CD14-positive monocyte (primary cell): Measurements from ENCODE around the gene BASP1. TPM values are rescaled to one million over a fixed set of nuclear protein-coding genes. Genes with fewer than 3 reads are reported as not detected.

Source experiments
- DNase-seq, 3 donors: peaks; one replicate each; pipeline ENCODE4 v3.0.0-alpha.2; 2011 to 2022
- H2AFZ ChIP-seq: 2 replicates; pipeline ENCODE4 v1.6.0; 2012; ENCODE audit warnings: mild to moderate bottlenecking, low read depth, low read length, inconsistent platforms; ENCODE audit not compliant: insufficient read depth, poor library complexity, severe bottlenecking
- H3K27ac ChIP-seq, 2 donors: 1 replicate in 1 of 2; 2 replicates in 1 of 2; pipeline ENCODE4 v1.5.1; 2012 to 2013; ENCODE audit warnings: low read length in 2 of 2, control low read depth in 1 of 2, inconsistent platforms in 1 of 2, low read depth in 1 of 2, mild to moderate bottlenecking in 1 of 2
- H3K27me3 ChIP-seq, 2 donors: one replicate each; pipeline versions ENCODE4 v1.6.0 to v1.6.1; 2011 to 2013; ENCODE audit warnings: low read length in 2 of 2; ENCODE audit not compliant: control insufficient read depth in 2 of 2, insufficient read depth in 2 of 2
- H3K36me3 ChIP-seq, 2 donors: replicated peaks in 1 of 2; 1 replicate in 1 of 2; 2 replicates in 1 of 2; pipeline versions ENCODE4 v1.5.1 to v1.6.1; 2012 to 2013; ENCODE audit warnings: low read length in 2 of 2, control low read depth in 1 of 2, inconsistent platforms in 1 of 2, mild to moderate bottlenecking in 1 of 2; ENCODE audit not compliant: insufficient read depth in 2 of 2, control insufficient read depth in 1 of 2
- H3K4me1 ChIP-seq, 2 donors: 1 replicate in 1 of 2; 2 replicates in 1 of 2; pipeline versions ENCODE4 v1.5.1 to v1.6.1; 2012 to 2013; ENCODE audit warnings: low read length in 2 of 2, control low read depth in 1 of 2, inconsistent platforms in 1 of 2, mild to moderate bottlenecking in 1 of 2, moderate library complexity in 1 of 2; ENCODE audit not compliant: insufficient read depth in 2 of 2, control insufficient read depth in 1 of 2
- H3K4me2 ChIP-seq: replicated peaks from 2 replicates; pipeline ENCODE3; 2012; ENCODE audit warnings: low read length, moderate library complexity, mild to moderate bottlenecking; ENCODE audit not compliant: poor library complexity, severe bottlenecking; ENCODE audit errors: extremely low read depth
- H3K4me3 ChIP-seq, 3 experiments: fragments of 200-600 bp in 1 of 3; sonication (generic) in 1 of 3; replicated peaks in 1 of 3; 1 replicate in 2 of 3; 2 replicates in 1 of 3; pipeline ENCODE4 v1.5.1; 2011 to 2013; ENCODE audit warnings: low read length in 3 of 3, mild to moderate bottlenecking in 3 of 3, control low read depth in 2 of 3, low read depth in 2 of 3, inconsistent platforms in 1 of 3, moderate library complexity in 1 of 3
- H3K79me2 ChIP-seq: 2 replicates; pipeline ENCODE4 v1.6.0; 2012; ENCODE audit warnings: mild to moderate bottlenecking, control low read depth, inconsistent platforms, low read length, moderate library complexity; ENCODE audit not compliant: insufficient read depth
- H3K9ac ChIP-seq: 2 replicates; pipeline ENCODE4 v1.6.0; 2017; ENCODE audit warnings: low read length, mild to moderate bottlenecking; ENCODE audit not compliant: insufficient read depth, poor library complexity, severe bottlenecking
- H3K9me3 ChIP-seq, 2 donors: replicated peaks in 1 of 2; 1 replicate in 1 of 2; 2 replicates in 1 of 2; pipeline versions ENCODE4 v1.5.1 to v1.6.1; 2012 to 2013; ENCODE audit warnings: low read length in 2 of 2, control low read depth in 1 of 2; ENCODE audit not compliant: control insufficient read depth in 1 of 2, insufficient read depth in 1 of 2
- H4K20me1 ChIP-seq: 2 replicates; pipeline ENCODE4 v1.6.0; 2012; ENCODE audit warnings: mild to moderate bottlenecking, low read length, control low read depth, moderate library complexity; ENCODE audit not compliant: insufficient read depth
- H3K27ac Mint-ChIP-seq, 7 donors: one replicate each; pipeline ENCODE4 v1.8.0; 2020; ENCODE audit warnings: mild to moderate bottlenecking in 7 of 7, mixed read lengths in 7 of 7, moderate library complexity in 6 of 7, inconsistent platforms in 2 of 7
- H3K27me3 Mint-ChIP-seq, 3 donors: one replicate each; pipeline ENCODE4 v1.8.0; 2021 to 2022; ENCODE audit warnings: low read depth in 3 of 3, mild to moderate bottlenecking in 3 of 3, mixed read lengths in 3 of 3, moderate library complexity in 3 of 3, inconsistent platforms in 1 of 3
- H3K36me3 Mint-ChIP-seq, 2 donors: one replicate each; pipeline ENCODE4 v1.8.0; 2020; ENCODE audit warnings: mixed read lengths in 2 of 2, inconsistent platforms in 1 of 2, mild to moderate bottlenecking in 1 of 2
- H3K4me1 Mint-ChIP-seq: one replicate; pipeline ENCODE4 v1.8.0; 2020; ENCODE audit warnings: mild to moderate bottlenecking, mixed read lengths
- H3K4me3 Mint-ChIP-seq, 2 donors: one replicate each; pipeline ENCODE4 v1.8.0; 2020; ENCODE audit warnings: mild to moderate bottlenecking in 2 of 2, mixed read lengths in 2 of 2, moderate library complexity in 1 of 2
- H3K9me3 Mint-ChIP-seq, 7 donors: one replicate each; pipeline ENCODE4 v1.8.0; 2020 to 2022; ENCODE audit warnings: mixed read lengths in 7 of 7, mild to moderate bottlenecking in 6 of 7, moderate library complexity in 6 of 7, inconsistent platforms in 2 of 7
- WGBS: methylation state at CpG from one replicate; pipeline ENCODE4 v1.1.5; 2013; ENCODE audit warnings: missing lambda C conversion rate; ENCODE audit not compliant: insufficient coverage; 5-methylcytosine and 5-hydroxymethylcytosine counted together
- intact Hi-C, 2 donors: fragments of 100-400 bp; cut with micrococcal nuclease; formaldehyde crosslinking; loops; one replicate each; pipeline versions ENCODE4 v1.15.0 to v1.15.1; 2023
- polyA minus RNA-seq: library from RNA; depleted of rRNA, polyadenylated mRNA; stranded (reverse); fragments of >200 nt; gene quantifications from 2 replicates; pipeline ENCODE4 v1.2.3, GENCODE V29; 2012
- polyA plus RNA-seq, 3 donors: library from polyadenylated mRNA; depleted of rRNA in 1 of 3; unstranded in 2 of 3; stranded (reverse) in 1 of 3; fragments of 300-500 nt in 2 of 3; fragments of >200 nt in 1 of 3; fragmentation: Illumina TruSeq in 2 of 3; gene quantifications; 1 replicate in 2 of 3; 2 replicates in 1 of 3; pipeline ENCODE4 v1.2.3, GENCODE V29; 2012 to 2021
- total RNA-seq, 12 experiments: library from RNA in 1 of 12; stranded (reverse) in 1 of 12; fragments of 120-200 nt in 1 of 12; gene quantifications; one replicate each; pipeline ENCODE4 v1.2.4 and lab custom pipeline; 2013 to 2026; ENCODE audit warnings: mixed read lengths in 6 of 12, inconsistent platforms in 1 of 12
- TF ChIP-seq, protein P1 (sequence below): fragments of 200-600 bp; IDR thresholded peaks from one replicate; pipeline ENCODE4 v1.8.0; 2022; ENCODE audit warnings: antibody characterized with exemption, mild to moderate bottlenecking

BASP1 gene, protein sequence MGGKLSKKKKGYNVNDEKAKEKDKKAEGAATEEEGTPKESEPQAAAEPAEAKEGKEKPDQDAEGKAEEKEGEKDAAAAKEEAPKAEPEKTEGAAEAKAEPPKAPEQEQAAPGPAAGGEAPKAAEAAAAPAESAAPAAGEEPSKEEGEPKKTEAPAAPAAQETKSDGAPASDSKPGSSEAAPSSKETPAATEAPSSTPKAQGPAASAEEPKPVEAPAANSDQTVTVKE
- 24.7 TPM for total RNA-seq (2013)
- polyA plus RNA-seq, result 10 to 100 TPM; 23.7 to 61.6 (median 36.6) TPM
- polyA minus RNA-seq, result 16.8 and 28.2 TPM in 2 replicates
- 82.7 to 531 (median 149) reads per million in 11 experiments for total RNA-seq (lab: John Stamatoyannopoulos, UW)

DNA sequence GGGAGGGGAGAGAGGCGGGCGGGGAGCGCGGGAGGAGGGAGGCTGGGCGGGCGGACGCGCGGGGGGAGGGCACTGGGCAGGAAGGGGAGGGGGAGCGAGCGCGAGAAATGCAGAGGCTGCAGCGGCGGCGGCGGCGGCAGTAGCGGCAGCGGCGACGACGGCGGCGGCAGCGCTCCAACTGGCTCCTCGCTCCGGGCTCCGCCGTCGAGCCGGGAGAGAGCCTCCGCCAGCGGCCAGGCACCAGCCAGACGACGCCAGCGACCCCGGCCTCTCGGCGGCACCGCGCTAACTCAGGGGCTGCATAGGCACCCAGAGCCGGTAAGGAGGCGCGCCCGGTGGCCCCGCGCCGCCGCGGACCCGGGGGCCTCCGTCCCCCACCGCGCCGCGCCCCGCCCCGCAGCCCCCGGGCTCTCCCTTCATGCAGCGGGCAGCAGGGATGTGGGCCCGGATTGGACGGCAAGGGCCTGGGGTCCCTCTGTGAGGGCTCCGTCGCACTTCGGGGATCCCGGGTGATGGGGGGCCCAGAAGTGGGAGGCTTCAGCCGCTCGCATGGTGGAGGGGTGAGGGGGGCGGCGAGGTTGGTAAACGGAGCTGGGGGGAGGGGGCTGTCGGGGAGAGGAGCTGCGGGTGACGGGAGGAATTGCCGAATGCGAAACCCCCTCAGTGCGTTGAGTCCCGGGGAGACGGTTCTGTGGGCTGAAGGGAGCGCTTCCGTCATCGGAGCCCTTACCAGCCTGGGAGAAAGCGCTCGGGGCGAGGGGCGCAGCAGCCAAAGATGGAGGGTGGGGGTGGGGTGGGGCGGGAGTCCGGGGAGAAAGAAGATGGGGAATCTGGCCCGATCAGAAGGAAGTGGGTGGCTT, at the start of gene BASP1:
TSS of gene BASP1 (plus strand) at position 139 of the 860 bp plus-strand sequence. CDS start 57,586 bp downstream, outside the sequence.
- H4K20me1 ChIP-seq, result peaks cover 44% of the 10 kb centered on the region
- peaks cover 23 to 25% of the 10 kb centered on the region in 2 donors for H3K4me1 ChIP-seq
- peak; percentile 55 to 80 (median 69) for DNase-seq
- H3K9ac ChIP-seq, result peak within 1 kb of the TSS; percentile 92
- TF ChIP-seq, protein P1, sequence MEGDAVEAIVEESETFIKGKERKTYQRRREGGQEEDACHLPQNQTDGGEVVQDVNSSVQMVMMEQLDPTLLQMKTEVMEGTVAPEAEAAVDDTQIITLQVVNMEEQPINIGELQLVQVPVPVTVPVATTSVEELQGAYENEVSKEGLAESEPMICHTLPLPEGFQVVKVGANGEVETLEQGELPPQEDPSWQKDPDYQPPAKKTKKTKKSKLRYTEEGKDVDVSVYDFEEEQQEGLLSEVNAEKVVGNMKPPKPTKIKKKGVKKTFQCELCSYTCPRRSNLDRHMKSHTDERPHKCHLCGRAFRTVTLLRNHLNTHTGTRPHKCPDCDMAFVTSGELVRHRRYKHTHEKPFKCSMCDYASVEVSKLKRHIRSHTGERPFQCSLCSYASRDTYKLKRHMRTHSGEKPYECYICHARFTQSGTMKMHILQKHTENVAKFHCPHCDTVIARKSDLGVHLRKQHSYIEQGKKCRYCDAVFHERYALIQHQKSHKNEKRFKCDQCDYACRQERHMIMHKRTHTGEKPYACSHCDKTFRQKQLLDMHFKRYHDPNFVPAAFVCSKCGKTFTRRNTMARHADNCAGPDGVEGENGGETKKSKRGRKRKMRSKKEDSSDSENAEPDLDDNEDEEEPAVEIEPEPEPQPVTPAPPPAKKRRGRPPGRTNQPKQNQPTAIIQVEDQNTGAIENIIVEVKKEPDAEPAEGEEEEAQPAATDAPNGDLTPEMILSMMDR, result no peak
- H3K36me3 ChIP-seq, result no peaks in the 10 kb centered on the region
- Mint-ChIP-seq H3K27ac (peak within 1 kb of the TSS; percentile 33 to 96 (median 84)), H3K9me3 (no peaks in the 10 kb centered on the region), H3K27me3 (peaks cover 1 to 4% (median 3%) of the 10 kb centered on the region in 3 donors), H3K4me3 (peak within 1 kb of the TSS; percentile 92 to 94), H3K4me1 (peaks cover 40% of the 10 kb centered on the region), H3K36me3 (peaks cover 2 to 10% of the 10 kb centered on the region in 2 donors)
- H3K4me3 ChIP-seq, result peak within 1 kb of the TSS; percentile 69 to 92 (median 71)
- intact Hi-C loops, result loop anchor here (2.0 to 5.0 kb wide), 5 partner anchors 40 to 1097 kb away; no protein-coding TSS in a partner anchor
- peak within 1 kb of the TSS; percentile 93 for H2AFZ ChIP-seq
- peaks cover 51% of the 10 kb centered on the region for H3K79me2 ChIP-seq
- H3K27me3 ChIP-seq, result no peaks in the 10 kb centered on the region
- peak within 1 kb of the TSS; percentile 56 to 89 for H3K27ac ChIP-seq
- H3K9me3 ChIP-seq, result no peaks in the 10 kb centered on the region
- peak within 1 kb of the TSS; percentile 94 for H3K4me2 ChIP-seq
- under 1% methylated on average over 83 of the region's 89 CpGs for WGBS

GRCh38 chr5:17169507-17169906, 47.9 kb upstream of the BASP1 start:
- H3K4me1 ChIP-seq, result no peaks in the 10 kb centered on the region
- H4K20me1 ChIP-seq, result no peaks in the 10 kb centered on the region
- no peaks in the 10 kb centered on the region for H3K9me3 ChIP-seq
- H3K4me2 ChIP-seq, result no peak overlapping the region
- no peak overlapping the region for H3K27ac ChIP-seq
- H2AFZ ChIP-seq, result no peak overlapping the region
- DNase-seq, result no peak
- H3K27ac Mint-ChIP-seq, result no peak overlapping the region
- no CpG with 5 or more reads among the region's 2 CpGs for WGBS
- TF ChIP-seq, protein P1, result no peak
- no peak overlapping the region for H3K4me3 Mint-ChIP-seq
- no peaks in the 10 kb centered on the region for H3K4me1 Mint-ChIP-seq
- no peak overlapping the region for H3K9ac ChIP-seq
- no peaks in the 10 kb centered on the region for H3K27me3 ChIP-seq
- H3K27me3 Mint-ChIP-seq, result peaks cover under 1 to 4% (median 2%) of the 10 kb centered on the region in 3 donors
- no peaks in the 10 kb centered on the region for H3K36me3 ChIP-seq
- intact Hi-C loops, result no loop called here
- H3K4me3 ChIP-seq, result no peak overlapping the region
- peaks cover 0 to under 1% (median 0%) of the 10 kb centered on the region in 7 donors for H3K9me3 Mint-ChIP-seq
- H3K79me2 ChIP-seq, result no peaks in the 10 kb centered on the region
- H3K36me3 Mint-ChIP-seq, result no peaks in the 10 kb centered on the region
